Caco-2 (cell line): ENCODE results near the gene CYP3A5. TPM values are rescaled to one million over a fixed set of nuclear protein-coding genes. Genes with fewer than 3 reads are reported as not detected.

ENCODE experiments used
- BruUV-seq: library from RNA; stranded (reverse); fragments of 400-500 nt; replicated peaks from 2 replicates; lab custom pipeline; 2021; lab: Mats Ljungman, UMichigan
- CTCF ChIA-PET: fragments of 300-600 bp; sonication (Branson Sonifier 250); formaldehyde crosslinking; loops from one replicate; lab custom pipeline; 2022; ENCODE audit warnings: antibody characterized with exemption; lab: Charles Lee
- POLR2A ChIA-PET: fragments of 300-600 bp; sonication (Branson Sonifier 250); formaldehyde crosslinking; loops from one replicate; lab custom pipeline; 2022; ENCODE audit warnings: antibody characterized with exemption; lab: Charles Lee
- DNase-seq, 2 experiments: peaks; one replicate each; pipeline versions ENCODE4 v3.0.0 to v3.0.0-alpha.2; 2020 to 2022
- H3K27me3 ChIP-seq: replicated peaks from 2 replicates; pipeline ENCODE4 v1.6.0; 2011; ENCODE audit warnings: low read length; ENCODE audit not compliant: control insufficient read depth, insufficient read depth
- H3K36me3 ChIP-seq: 2 replicates; pipeline ENCODE4 v1.5.1; 2011; ENCODE audit warnings: low read length; ENCODE audit not compliant: control insufficient read depth, insufficient read depth
- H3K4me1 ChIP-seq: fragments of 250-450 bp; sonication (Bioruptor Pico); 2 replicates; pipeline ENCODE4 v1.5.1; 2020; ENCODE audit warnings: mild to moderate bottlenecking
- H3K4me3 ChIP-seq: 2 replicates; pipeline ENCODE4 v1.5.1; 2011; ENCODE audit warnings: low read depth, mild to moderate bottlenecking, control low read depth, low read length
- H3K9me3 ChIP-seq: fragments of 250-450 bp; sonication (Bioruptor Pico); 2 replicates; pipeline ENCODE4 v1.5.1; 2020; ENCODE audit warnings: mild to moderate bottlenecking, moderate library complexity
- H3K27ac Mint-ChIP-seq: one replicate; pipeline ENCODE4 v1.8.0; 2022; ENCODE audit warnings: mixed read lengths; ENCODE audit not compliant: unreplicated experiment
- H3K27me3 Mint-ChIP-seq: one replicate; pipeline ENCODE4 v1.8.0; 2022; ENCODE audit warnings: mixed read lengths; ENCODE audit not compliant: insufficient read depth, unreplicated experiment
- H3K36me3 Mint-ChIP-seq: one replicate; pipeline ENCODE4 v1.8.0; 2022; ENCODE audit warnings: mild to moderate bottlenecking, mixed read lengths; ENCODE audit not compliant: insufficient read depth, unreplicated experiment
- H3K4me1 Mint-ChIP-seq: one replicate; pipeline ENCODE4 v1.8.0; 2022; ENCODE audit warnings: low read depth, mixed read lengths; ENCODE audit not compliant: unreplicated experiment
- H3K4me3 Mint-ChIP-seq: one replicate; pipeline ENCODE4 v1.8.0; 2022; ENCODE audit warnings: mild to moderate bottlenecking, moderate library complexity, mixed read lengths; ENCODE audit not compliant: unreplicated experiment
- H3K9me3 Mint-ChIP-seq: one replicate; pipeline ENCODE4 v1.8.0; 2022; ENCODE audit warnings: mixed read lengths; ENCODE audit not compliant: unreplicated experiment
- CTCF ChIP-seq, 2 experiments: fragments of 200-600 bp in 1 of 2; IDR thresholded peaks; 1 replicate in 1 of 2; 2 replicates in 1 of 2; pipeline versions ENCODE4 v1.5.1 to v1.8.0; 2011 to 2022; ENCODE audit warnings: antibody characterized with exemption in 1 of 2, control low read depth in 1 of 2, inconsistent platforms in 1 of 2, low read depth in 1 of 2, low read length in 1 of 2, mild to moderate bottlenecking in 1 of 2, moderate library complexity in 1 of 2; ENCODE audit not compliant: insufficient read depth in 1 of 2, severe bottlenecking in 1 of 2, unreplicated experiment in 1 of 2
- intact Hi-C: fragments of 100-400 bp; cut with micrococcal nuclease; formaldehyde crosslinking; loops from one replicate; pipeline ENCODE4 v1.10.0; 2022; ENCODE audit not compliant: unreplicated experiment
- total RNA-seq: library from RNA; stranded (reverse); gene quantifications from 2 replicates; pipeline ENCODE4 v1.2.3, GENCODE V29; 2022

Gene CYP3A5
- total RNA-seq, 1 experiment from 2014 or later: 2.7 TPM

- CTCF ChIA-PET: no interaction called here
- Mint-ChIP-seq H3K27ac (no peak overlapping the region), H3K9me3 (no peaks in the 10 kb centered on the region), H3K4me1 (no peaks in the 10 kb centered on the region), H3K36me3 (peaks cover 92% of the 10 kb centered on the region), H3K27me3 (no peaks in the 10 kb centered on the region), H3K4me3 (no peak overlapping the region)
- POLR2A ChIA-PET: no interaction called here
- Histone ChIP-seq H3K36me3 (peaks cover 8% of the 10 kb centered on the region), H3K4me1 (no peaks in the 10 kb centered on the region), H3K4me3 (no peak overlapping the region), H3K27me3 (no peaks in the 10 kb centered on the region), H3K9me3 (no peaks in the 10 kb centered on the region)
- no peak for DNase-seq
- no TSS peak for BruUV-seq
- TF ChIP-seq CTCF (IDR thresholded peaks at IDR 0.05; ENCODE audit: insufficient read depth in 1 of 2, low read depth in 1 of 2, low read length in 1 of 2, severe bottlenecking in 1 of 2, unreplicated experiment in 1 of 2): no peak
- intact Hi-C loops: no loop called here
Measured at GRCh38 chr7:99625321-99625720, 54.5 kb downstream of the CYP3A5 start.

GRCh38 chr7:99624484-99624883 is 55.3 kb downstream of the CYP3A5 start:
- TF ChIP-seq CTCF (IDR thresholded peaks at IDR 0.05; ENCODE audit: insufficient read depth in 1 of 2, low read depth in 1 of 2, low read length in 1 of 2, severe bottlenecking in 1 of 2, unreplicated experiment in 1 of 2): no peak
- DNase-seq: no peak
- CTCF ChIA-PET: no interaction called here
- POLR2A ChIA-PET: no interaction called here
- Histone ChIP-seq H3K27me3 (no peaks in the 10 kb centered on the region), H3K4me3 (no peak overlapping the region), H3K9me3 (no peaks in the 10 kb centered on the region), H3K36me3 (peaks cover 10% of the 10 kb centered on the region), H3K4me1 (no peaks in the 10 kb centered on the region)
- intact Hi-C loops: no loop called here
- no peaks in the 10 kb centered on the region for H3K4me1 Mint-ChIP-seq
- H3K4me3 Mint-ChIP-seq: no peak overlapping the region
- no peaks in the 10 kb centered on the region for H3K9me3 Mint-ChIP-seq
- no peak overlapping the region for H3K27ac Mint-ChIP-seq
- H3K36me3 Mint-ChIP-seq: peaks cover 90% of the 10 kb centered on the region
- H3K27me3 Mint-ChIP-seq: no peaks in the 10 kb centered on the region
- BruUV-seq: no TSS peak

- H3K36me3 Mint-ChIP-seq: peaks cover 90% of the 10 kb centered on the region
- H3K4me1 ChIP-seq: no peaks in the 10 kb centered on the region
- no peaks in the 10 kb centered on the region for H3K27me3 Mint-ChIP-seq
- no peaks in the 10 kb centered on the region for H3K9me3 Mint-ChIP-seq
- no peak overlapping the region for H3K4me3 ChIP-seq
- BruUV-seq: no TSS peak
- no peak overlapping the region for H3K4me3 Mint-ChIP-seq
- peaks cover 12% of the 10 kb centered on the region for H3K36me3 ChIP-seq
- H3K4me1 Mint-ChIP-seq: peaks cover 5% of the 10 kb centered on the region
- POLR2A ChIA-PET: no interaction called here
- H3K9me3 ChIP-seq: no peaks in the 10 kb centered on the region
- no peak for DNase-seq
- no peak overlapping the region for H3K27ac Mint-ChIP-seq
- TF ChIP-seq CTCF (IDR thresholded peaks at IDR 0.05; ENCODE audit: insufficient read depth in 1 of 2, low read depth in 1 of 2, low read length in 1 of 2, severe bottlenecking in 1 of 2, unreplicated experiment in 1 of 2): no peak
- CTCF ChIA-PET: no interaction called here
- intact Hi-C loops: no loop called here
- no peaks in the 10 kb centered on the region for H3K27me3 ChIP-seq
Measured at GRCh38 chr7:99623702-99624447, 55.9 kb downstream of the CYP3A5 start.
